Esophagus muscularis mucosa (tissue), 3 donors: ENCODE measurements around the gene HLA-F.
A peak's percentile ranks its signal among the peaks of the same experiment; 100 is the strongest.

ENCODE experiments used
- CTCF ChIP-seq, 3 experiments: fragments of 200-600 bp in 2 of 3; fragments of 450-650 bp in 1 of 3; sonication (generic) in 2 of 3; IDR thresholded peaks; one replicate each; pipeline ENCODE4 v1.5.1; 2017 to 2019; ENCODE audit warnings: antibody characterized with exemption in 3 of 3, mild to moderate bottlenecking in 2 of 3, moderate library complexity in 1 of 3
- POLR2A ChIP-seq: fragments of 450-650 bp; IDR thresholded peaks from one replicate; pipeline ENCODE4 v1.6.1; 2017; ENCODE audit warnings: antibody characterized with exemption, moderate library complexity, mild to moderate bottlenecking, low read depth

GRCh38 chr6:29696147-29697125 lies 26.8 kb upstream of the HLA-F start:
- TF ChIP-seq POLR2A (no peak), CTCF (IDR thresholded peaks at IDR 0.05) (peak in 2 of 3 experiments; percentile 20 to 48)
